Measurements from ENCODE around the gene B3GNT2.

The B3GNT2 gene

GRCh38 chr2:62202729-62203128, 6.8 kb downstream of the B3GNT2 start:
- DNase-seq (ENCODE audit: low read depth in 2 of 2, low spot score in 1 of 2) = no peak

- DNase-seq (ENCODE audit: low read depth in 2 of 2, low spot score in 1 of 2) = no peak
Observed at GRCh38 chr2:62203459-62203858, 7.5 kb downstream of the B3GNT2 start.

- DNase-seq (ENCODE audit: low read depth in 2 of 2, low spot score in 1 of 2) = no peak
Observed at GRCh38 chr2:62204998-62205496, 9.1 kb downstream of the B3GNT2 start.

GRCh38 chr2:62205554-62205953, 9.6 kb downstream of the B3GNT2 start:
- DNase-seq (ENCODE audit: low read depth in 2 of 2, low spot score in 1 of 2) = no peak

GRCh38 chr2:62206024-62206423, 10.1 kb downstream of the B3GNT2 start:
- DNase-seq (ENCODE audit: low read depth in 2 of 2, low spot score in 1 of 2) = no peak

- DNase-seq (ENCODE audit: low read depth in 2 of 2, low spot score in 1 of 2) = no peak
Observed at GRCh38 chr2:62207491-62207890, 11.6 kb downstream of the B3GNT2 start.

- DNase-seq (ENCODE audit: low read depth in 2 of 2, low spot score in 1 of 2) = no peak
Observed at GRCh38 chr2:62208074-62208757, 12.3 kb downstream of the B3GNT2 start.

GRCh38 chr2:62208758-62209114, 12.8 kb downstream of the B3GNT2 start:
- peak; percentile 22 to 44 for DNase-seq (ENCODE audit: low read depth in 2 of 2, low spot score in 1 of 2)

GRCh38 chr2:62209427-62209991, 13.6 kb downstream of the B3GNT2 start:
- DNase-seq (ENCODE audit: low read depth in 2 of 2, low spot score in 1 of 2) = no peak

- no peak for DNase-seq (ENCODE audit: low read depth in 2 of 2, low spot score in 1 of 2)
Observed at GRCh38 chr2:62215306-62216064, 19.6 kb downstream of the B3GNT2 start.

GRCh38 chr2:62216113-62216512, 20.2 kb downstream of the B3GNT2 start:
- DNase-seq (ENCODE audit: low read depth in 2 of 2, low spot score in 1 of 2) = no peak

- DNase-seq (ENCODE audit: low read depth in 2 of 2, low spot score in 1 of 2) = no peak
Observed at GRCh38 chr2:62216616-62217015, 20.7 kb downstream of the B3GNT2 start.

- no peak for DNase-seq (ENCODE audit: low read depth in 2 of 2, low spot score in 1 of 2)
Observed at GRCh38 chr2:62217421-62217820, 21.5 kb downstream of the B3GNT2 start.

GRCh38 chr2:62217970-62218369, 22.1 kb downstream of the B3GNT2 start:
- no peak for DNase-seq (ENCODE audit: low read depth in 2 of 2, low spot score in 1 of 2)

- no peak for DNase-seq (ENCODE audit: low read depth in 2 of 2, low spot score in 1 of 2)
Observed at GRCh38 chr2:62219407-62220159, 23.7 kb downstream of the B3GNT2 start.

- no peak for DNase-seq (ENCODE audit: low read depth in 2 of 2, low spot score in 1 of 2)
Observed at GRCh38 chr2:62221141-62221540, 25.2 kb downstream of the B3GNT2 start.

- no peak for DNase-seq (ENCODE audit: low read depth in 2 of 2, low spot score in 1 of 2)
Observed at GRCh38 chr2:62222171-62222570, 26.3 kb downstream of the B3GNT2 start.

- DNase-seq (ENCODE audit: low read depth in 2 of 2, low spot score in 1 of 2) = no peak
Observed at GRCh38 chr2:62222674-62223073, 26.8 kb downstream of the B3GNT2 start.

- DNase-seq (ENCODE audit: low read depth in 2 of 2, low spot score in 1 of 2) = no peak
Observed at GRCh38 chr2:62224976-62225375, 29.1 kb downstream of the B3GNT2 start.

- no peak for DNase-seq (ENCODE audit: low read depth in 2 of 2, low spot score in 1 of 2)
Observed at GRCh38 chr2:62227386-62228075, 31.6 kb downstream of the B3GNT2 start.

- DNase-seq (ENCODE audit: low read depth in 2 of 2, low spot score in 1 of 2) = no peak
Observed at GRCh38 chr2:62229082-62229605, 33.2 kb downstream of the B3GNT2 start.
